ENCODE data around the gene TMEM185A.
"Not testable (repeated sequence)": the region's sequence is repeated elsewhere in the genome, so short reads cannot be mapped to it uniquely, and the experiment has no call there.

The TMEM185A gene

GRCh38 chrX:149551245-149551938 lies 80.2 kb downstream of the TMEM185A start:
- DNase-seq (ENCODE audit: low spot score), result not testable (repeated sequence)

DNA sequence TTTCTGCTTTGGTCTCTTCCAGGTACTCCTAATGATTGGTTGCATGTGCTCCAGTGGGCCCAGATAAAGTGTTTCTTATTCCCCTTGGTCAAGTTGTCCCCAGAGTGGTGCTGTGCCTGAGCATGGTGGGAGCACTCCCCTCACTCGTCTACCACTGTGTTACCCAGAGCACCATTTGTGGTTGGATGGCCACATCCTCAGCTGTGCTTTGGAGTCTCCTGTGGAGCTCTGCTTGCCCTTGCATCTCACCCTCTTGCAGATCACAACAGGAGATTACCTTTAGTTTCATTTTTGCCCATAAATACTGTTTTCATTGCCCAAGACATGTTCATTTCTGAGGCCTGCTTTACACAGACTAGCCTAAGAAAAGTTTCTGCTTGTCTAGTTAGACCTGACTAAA lies 81.1 kb downstream of the TMEM185A start:
- not testable (repeated sequence) for DNase-seq (ENCODE audit: low spot score)

- not testable (repeated sequence) for DNase-seq (ENCODE audit: low spot score)
Measured at GRCh38 chrX:149549701-149550100, 81.9 kb downstream of the TMEM185A start, which contains the start of gene HSFX3. TSS of gene HSFX3 (minus strand) at chrX:149549924. CDS start at chrX:149549852, 72 bp downstream.

- DNase-seq (ENCODE audit: low spot score), result not testable (repeated sequence)
Measured at GRCh38 chrX:149547782-149548181, 83.8 kb downstream of the TMEM185A start.

DNA sequence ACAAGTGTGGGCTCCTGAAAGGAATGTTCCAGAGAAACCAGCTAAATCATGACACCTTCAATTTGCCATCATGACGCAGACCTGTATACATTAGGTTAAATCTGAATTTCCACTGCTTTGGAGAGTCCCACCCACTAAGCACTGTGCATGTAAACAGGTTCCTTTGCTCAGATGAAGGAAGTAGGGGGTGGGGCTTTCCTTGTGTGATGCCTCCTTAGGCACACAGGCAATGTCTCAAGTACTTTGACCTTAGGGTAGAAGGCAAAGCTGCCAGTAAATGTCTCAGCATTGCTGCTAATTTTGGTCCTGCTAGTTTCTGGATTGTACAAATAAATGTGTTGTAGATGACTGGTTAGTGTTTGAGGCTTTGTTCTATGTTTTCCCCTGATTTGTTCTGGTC lies 84.6 kb downstream of the TMEM185A start:
- DNase-seq (ENCODE audit: low spot score), result not testable (repeated sequence)

Data from globus pallidus (tissue), 1 donor.